ENCODE data around the gene RYR2. TPM values are rescaled to one million over a fixed set of nuclear protein-coding genes. Genes with fewer than 3 reads are reported as not detected.
A peak's percentile ranks its signal among the peaks of the same experiment; 100 is the strongest.

The RYR2 gene
- total and polyA plus RNA-seq, 2 of the 8 experiments (the other 6 are each of a cell fraction or from before 2014, with no cell fraction given): 1.3 to 4.4 TPM

DNA sequence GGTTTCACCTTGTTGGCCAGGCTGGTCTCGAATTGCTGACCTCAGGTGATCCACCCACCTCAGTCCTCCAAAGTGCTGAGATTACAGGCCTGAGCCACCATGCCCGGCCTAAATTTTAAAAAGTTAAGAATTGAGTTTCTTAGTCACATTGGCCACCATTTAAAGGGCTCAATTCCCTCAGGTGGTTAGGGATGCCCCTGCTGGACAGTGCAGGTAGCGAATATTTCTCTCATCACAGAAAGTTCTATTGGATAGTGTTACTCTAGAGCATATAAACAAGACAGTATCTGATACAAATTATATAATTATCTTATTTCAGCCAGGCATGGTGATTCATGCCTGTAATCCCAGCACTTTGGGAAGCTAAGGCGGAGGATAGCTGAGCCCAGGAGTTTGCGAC is 528.5 kb downstream of the RYR2 start:
- FAIRE-seq: no peak
- no peak for DNase-seq (ENCODE audit: low read depth in 1 of 2, low spot score in 2 of 2)
- no peak overlapping the region for H2BK15ac ChIP-seq (ENCODE audit: low read length)
- H4K20me1 ChIP-seq (replicated peaks in 1 of 2; ENCODE audit: control insufficient read depth in 1 of 2, insufficient read depth in 2 of 2, low read length in 2 of 2): no peaks in the 10 kb centered on the region
- no peak overlapping the region for H4K8ac ChIP-seq (ENCODE audit: extremely low read depth, insufficient read depth, low read length)
- H3K4me3 ChIP-seq (ENCODE audit: extremely low read depth in 1 of 4, insufficient read depth in 2 of 4, low read depth in 3 of 4, low read length in 4 of 4): no peak overlapping the region
- H2AK5ac ChIP-seq (ENCODE audit: low read depth, low read length): no peak overlapping the region
- ChIA-PET CTCF (ENCODE audit: partially characterized antibody) (interaction anchor here (0.6 to 2.6 kb wide), 8 partner anchors 9 to 97 kb away, joined by 3 to 17 read pairs (median 4); no protein-coding TSS in a partner anchor), POLR2A (ENCODE audit: partially characterized antibody) (no interaction called here)
- no peak overlapping the region for H2BK5ac ChIP-seq (ENCODE audit: low read depth, low read length)
- no peak overlapping the region for H3K14ac ChIP-seq (ENCODE audit: insufficient read length)
- no peak overlapping the region for H3K56ac ChIP-seq (replicated peaks; ENCODE audit: insufficient read length, low read depth, low read length)
- WGBS, 2 experiments (ENCODE audit: extremely low coverage in 1 of 2, insufficient coverage in 1 of 2, insufficient read length in 1 of 2, insufficient replicate concordance in 2 of 2, low coverage in 1 of 2, low lambda C conversion rate in 2 of 2, missing lambda C conversion rate in 1 of 2): 72% methylated on average over 5 of the region's 5 CpGs; no CpG with 5 or more reads in 1 of the 2 experiments
- no peaks in the 10 kb centered on the region for H3K23me2 ChIP-seq (ENCODE audit: low read depth, low read length)
- no peaks in the 10 kb centered on the region for H3K79me1 ChIP-seq (ENCODE audit: low read depth, low read length)
- H3K36me3 ChIP-seq (ENCODE audit: control insufficient read depth in 2 of 4, insufficient read depth in 4 of 4, low read length in 3 of 4): no peaks in the 10 kb centered on the region
- H2BK120ac ChIP-seq (replicated peaks; ENCODE audit: low read depth, low read length): no peak overlapping the region
- H3K4ac ChIP-seq (replicated peaks; ENCODE audit: insufficient read length, low read depth, low read length): no peak overlapping the region
- peak; percentile 14 to 25; a peak in 2 of 4 replicates for TF ChIP-seq RAD21 (IDR thresholded peaks at IDR 0.05 in 1 of 2, conservative IDR thresholded peaks at IDR 0.05 in 1 of 2; ENCODE audit: low read depth in 2 of 2, low read length in 2 of 2)
- TF ChIP-seq, protein P1, sequence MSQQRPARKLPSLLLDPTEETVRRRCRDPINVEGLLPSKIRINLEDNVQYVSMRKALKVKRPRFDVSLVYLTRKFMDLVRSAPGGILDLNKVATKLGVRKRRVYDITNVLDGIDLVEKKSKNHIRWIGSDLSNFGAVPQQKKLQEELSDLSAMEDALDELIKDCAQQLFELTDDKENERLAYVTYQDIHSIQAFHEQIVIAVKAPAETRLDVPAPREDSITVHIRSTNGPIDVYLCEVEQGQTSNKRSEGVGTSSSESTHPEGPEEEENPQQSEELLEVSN (IDR thresholded peaks at IDR 0.05): no peak
- TF ChIP-seq, protein P2, sequence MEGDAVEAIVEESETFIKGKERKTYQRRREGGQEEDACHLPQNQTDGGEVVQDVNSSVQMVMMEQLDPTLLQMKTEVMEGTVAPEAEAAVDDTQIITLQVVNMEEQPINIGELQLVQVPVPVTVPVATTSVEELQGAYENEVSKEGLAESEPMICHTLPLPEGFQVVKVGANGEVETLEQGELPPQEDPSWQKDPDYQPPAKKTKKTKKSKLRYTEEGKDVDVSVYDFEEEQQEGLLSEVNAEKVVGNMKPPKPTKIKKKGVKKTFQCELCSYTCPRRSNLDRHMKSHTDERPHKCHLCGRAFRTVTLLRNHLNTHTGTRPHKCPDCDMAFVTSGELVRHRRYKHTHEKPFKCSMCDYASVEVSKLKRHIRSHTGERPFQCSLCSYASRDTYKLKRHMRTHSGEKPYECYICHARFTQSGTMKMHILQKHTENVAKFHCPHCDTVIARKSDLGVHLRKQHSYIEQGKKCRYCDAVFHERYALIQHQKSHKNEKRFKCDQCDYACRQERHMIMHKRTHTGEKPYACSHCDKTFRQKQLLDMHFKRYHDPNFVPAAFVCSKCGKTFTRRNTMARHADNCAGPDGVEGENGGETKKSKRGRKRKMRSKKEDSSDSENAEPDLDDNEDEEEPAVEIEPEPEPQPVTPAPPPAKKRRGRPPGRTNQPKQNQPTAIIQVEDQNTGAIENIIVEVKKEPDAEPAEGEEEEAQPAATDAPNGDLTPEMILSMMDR (IDR thresholded peaks at IDR 0.05; ENCODE audit: control extremely low read depth in 1 of 3, insufficient read depth in 1 of 3, low read depth in 1 of 3, low read length in 3 of 3): peak in 1 of 3 experiments; percentile 38; a peak in 2 of 4 replicates
- no peak overlapping the region for H3K27ac ChIP-seq (ENCODE audit: low read depth, low read length)
- H2AFZ ChIP-seq (ENCODE audit: low read length): no peak overlapping the region
- H3K18ac ChIP-seq (ENCODE audit: extremely low read depth, low read length): no peak overlapping the region
- no peak overlapping the region for H4K91ac ChIP-seq (replicated peaks; ENCODE audit: insufficient read length, low read length)
- H3K9ac ChIP-seq (replicated peaks in 1 of 4; ENCODE audit: extremely low read depth in 1 of 4, low read depth in 3 of 4, low read length in 3 of 4): no peak overlapping the region
- H3K9me3 ChIP-seq (ENCODE audit: insufficient read depth in 2 of 2, low read depth in 1 of 2, low read length in 1 of 2): peaks cover 0 to 2% of the 10 kb centered on the region in 2 experiments; a peak in 1 of 4 replicates
- no peaks in the 10 kb centered on the region for H3K4me1 ChIP-seq (replicated peaks in 1 of 4; ENCODE audit: control insufficient read depth in 3 of 4, insufficient read depth in 4 of 4, low read length in 3 of 4)
- H2BK20ac ChIP-seq (ENCODE audit: low read length): no peak overlapping the region
- no peak overlapping the region for H3K4me2 ChIP-seq (ENCODE audit: insufficient read depth in 1 of 2, low read depth in 2 of 2, low read length in 2 of 2)
- no peak overlapping the region for H3K23ac ChIP-seq (ENCODE audit: insufficient read length)
- H3K27me3 ChIP-seq (replicated peaks in 1 of 4; ENCODE audit: control insufficient read depth in 3 of 4, extremely low read depth in 1 of 4, insufficient read depth in 3 of 4, low read length in 3 of 4): no peaks in the 10 kb centered on the region
- no peak overlapping the region for H4K5ac ChIP-seq (ENCODE audit: insufficient read length, low read depth, low read length)
- no peak overlapping the region for H2BK12ac ChIP-seq (ENCODE audit: low read depth, low read length)
- no peaks in the 10 kb centered on the region for H3K79me2 ChIP-seq (ENCODE audit: control insufficient read depth in 1 of 2, insufficient read depth in 2 of 2, low read length in 2 of 2)
